NCI-H2171 treated with DMSO at 0.1 percent for 48 hours (cell line): ENCODE measurements around the gene ROCK1.
"Not testable (repeated sequence)": the region's sequence is repeated elsewhere in the genome, so short reads cannot be mapped to it uniquely, and the experiment has no call there.

ENCODE experiments used
- DNase-seq: peaks from one replicate; lab custom pipeline; 2025; lab: John Stamatoyannopoulos, UW

Gene ROCK1

GRCh38 chr18:21052385-21052784 lies 59.2 kb downstream of the ROCK1 start:
- no peak for DNase-seq

DNA sequence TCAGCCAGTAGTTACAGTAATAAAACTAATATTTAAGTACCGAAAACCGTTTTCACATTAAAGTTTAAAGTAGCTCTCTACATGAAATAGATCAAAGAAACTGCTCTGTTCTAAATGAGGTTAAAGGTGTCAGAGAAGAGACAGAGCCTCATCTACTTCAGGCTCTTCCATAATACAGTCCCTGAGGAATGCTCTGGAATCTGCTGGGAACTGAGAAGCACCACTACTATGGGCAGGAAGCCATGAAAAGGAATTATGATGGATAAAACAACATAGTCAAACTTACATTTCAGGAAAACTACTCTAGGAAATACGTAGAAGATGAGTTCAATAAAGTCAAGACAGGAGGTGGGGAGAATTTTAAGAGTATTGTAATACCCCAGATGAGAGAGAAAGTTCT lies 60.0 kb downstream of the ROCK1 start:
- DNase-seq: no peak

DNA sequence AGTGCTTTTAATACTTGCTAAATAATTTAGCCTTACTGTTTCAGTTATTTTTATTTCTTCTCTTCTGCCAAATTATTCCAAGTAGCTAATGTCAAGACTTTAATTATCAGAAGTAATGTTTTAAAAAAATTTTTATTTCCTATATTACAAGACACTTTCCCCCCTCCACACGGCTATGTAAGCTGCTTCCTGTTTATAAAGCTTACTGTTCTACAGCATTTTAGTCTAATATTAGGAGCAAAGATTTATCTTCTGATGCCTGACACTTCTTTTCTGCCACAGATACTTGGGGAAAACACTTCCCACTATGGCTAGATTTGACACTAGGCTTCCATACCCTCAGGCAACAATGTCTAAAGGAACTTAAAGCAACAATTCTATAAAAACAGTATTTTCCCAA lies 62.3 kb downstream of the ROCK1 start:
- no peak for DNase-seq

GRCh38 chr18:21047126-21047525 lies 64.5 kb downstream of the ROCK1 start:
- DNase-seq: no peak

DNA sequence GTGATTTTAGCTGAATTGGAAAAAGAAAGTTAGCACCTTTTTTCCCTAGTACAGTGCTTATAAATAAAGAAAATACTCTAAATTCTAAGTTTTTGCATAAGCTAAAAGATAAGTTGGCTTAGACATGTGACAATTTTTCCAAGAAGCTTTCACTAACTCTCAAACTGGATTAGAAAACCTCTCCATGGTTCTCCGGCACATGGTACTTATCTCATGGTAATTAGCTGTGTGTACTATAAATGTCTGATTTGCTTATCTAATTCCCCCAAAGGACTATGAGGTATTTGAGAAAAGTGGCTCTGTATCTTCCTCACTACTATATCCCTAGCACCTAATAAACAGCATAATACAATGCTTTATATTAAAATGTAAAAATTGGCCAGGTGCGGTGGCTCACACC lies 71.1 kb downstream of the ROCK1 start:
- no peak for DNase-seq

DNA sequence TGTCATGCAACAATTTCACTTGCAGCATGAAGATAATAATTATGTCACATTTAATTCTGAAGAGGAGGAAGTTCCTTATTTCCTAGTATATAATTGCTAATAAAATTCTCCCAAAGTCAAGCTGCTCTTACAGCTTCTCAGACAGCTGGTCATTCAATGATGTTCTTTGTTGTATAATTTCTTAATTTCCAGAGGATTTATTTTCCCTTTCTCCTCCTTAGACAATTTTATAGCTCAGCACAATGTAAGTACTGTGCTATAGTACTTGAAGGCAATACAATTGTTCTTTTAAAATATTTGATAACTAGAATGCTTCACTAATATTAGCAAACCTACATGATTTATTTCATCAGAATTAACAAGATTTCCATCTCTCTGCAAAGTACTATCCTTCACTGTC lies 73.4 kb downstream of the ROCK1 start:
- DNase-seq: no peak

DNA sequence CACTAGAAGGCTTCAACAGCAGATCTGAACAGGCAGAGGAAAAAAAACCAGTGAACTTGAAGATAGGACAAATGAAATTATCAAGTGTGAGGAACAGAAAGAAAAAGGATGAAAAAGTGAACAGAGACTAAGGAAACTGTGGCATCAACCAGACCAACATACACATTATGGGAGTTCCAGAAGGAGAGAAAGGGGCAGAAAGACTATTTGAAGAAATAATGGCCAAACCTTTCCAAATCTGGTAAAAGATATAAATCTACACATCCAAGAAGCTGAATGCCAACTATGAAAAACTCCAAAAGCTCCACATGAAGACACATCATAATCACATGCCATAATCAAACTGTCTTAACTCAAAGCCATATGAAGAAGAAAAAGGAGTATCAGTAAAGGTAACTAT lies 79.8 kb downstream of the ROCK1 start:
- DNase-seq: no peak

- not testable (repeated sequence) for DNase-seq
These were observed 93.4 kb downstream of the ROCK1 start for GRCh38 chr18:21018257-21018656.

- no peak for DNase-seq
These were observed 99.3 kb downstream of the ROCK1 start for GRCh38 chr18:21012308-21012707.

GRCh38 chr18:21004726-21005125 lies 106.9 kb downstream of the ROCK1 start:
- no peak for DNase-seq

- no peak for DNase-seq
These were observed 110.9 kb downstream of the ROCK1 start for GRCh38 chr18:21000667-21001066.

DNA sequence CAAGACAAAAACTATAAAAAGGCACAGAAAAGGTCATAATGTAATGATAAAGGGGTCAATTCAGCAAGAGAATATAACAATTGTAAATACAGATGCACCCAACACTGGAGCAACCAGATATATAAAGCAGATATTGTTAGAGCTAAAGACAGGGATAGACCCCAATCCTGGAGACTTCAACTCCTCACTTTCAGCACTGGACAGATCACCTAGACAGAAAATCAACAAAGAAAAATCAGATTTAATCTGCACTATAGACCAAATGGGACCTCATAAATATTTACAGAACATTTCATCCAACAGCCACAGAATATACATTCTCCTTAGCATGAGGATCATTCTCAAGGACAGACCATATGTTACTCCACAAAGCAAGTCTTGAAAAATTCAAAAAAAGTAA lies 114.2 kb downstream of the ROCK1 start:
- DNase-seq: no peak

GRCh38 chr18:20996418-20996817 lies 115.2 kb downstream of the ROCK1 start:
- DNase-seq: no peak

DNA sequence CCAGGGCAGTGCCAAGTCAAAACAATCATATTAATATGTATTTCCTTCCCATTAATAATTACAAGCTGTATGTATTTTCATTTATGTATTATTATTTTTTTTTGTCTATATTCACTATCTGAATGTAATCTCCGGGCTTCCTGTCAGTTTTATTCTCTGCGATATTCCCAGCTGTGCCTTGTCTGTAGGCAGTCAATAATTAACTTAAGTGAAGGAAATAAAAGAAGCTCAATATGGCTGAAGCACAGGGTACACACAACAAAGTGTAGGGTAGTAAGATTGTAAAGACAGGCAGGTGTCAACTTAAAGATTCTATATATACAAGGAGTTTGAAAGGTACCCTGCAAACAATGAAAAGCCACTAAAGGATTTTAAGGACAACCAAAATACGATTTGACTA lies 122.9 kb downstream of the ROCK1 start:
- no peak for DNase-seq

GRCh38 chr18:20975077-20975476 lies 136.5 kb downstream of the ROCK1 start:
- DNase-seq: no peak

GRCh38 chr18:20971886-20972267 lies 139.7 kb downstream of the ROCK1 start:
- DNase-seq: peak; percentile 24

GRCh38 chr18:20966795-20967194 lies 144.8 kb downstream of the ROCK1 start:
- no peak for DNase-seq

DNA sequence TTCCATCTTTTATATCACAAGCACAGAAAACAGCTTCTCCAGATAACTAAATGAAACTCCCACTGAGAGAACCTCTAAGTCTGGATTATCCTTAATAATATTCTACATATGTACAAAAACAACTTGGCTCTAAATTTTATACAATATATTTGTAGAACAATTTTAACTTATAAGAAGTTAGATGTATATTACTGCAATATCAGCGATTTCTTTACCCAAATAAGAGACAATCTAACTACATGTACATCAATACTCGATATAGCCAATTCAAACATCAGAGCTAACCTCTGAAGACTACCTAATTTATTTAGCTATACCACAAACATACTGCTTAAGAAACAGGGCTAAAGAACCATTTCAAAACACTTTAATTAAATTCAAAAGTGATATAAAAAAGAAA lies 148.6 kb downstream of the ROCK1 start:
- DNase-seq: no peak

GRCh38 chr18:20960735-20961134 lies 150.9 kb downstream of the ROCK1 start:
- no peak for DNase-seq

GRCh38 chr18:20950827-20951226 lies 160.8 kb downstream of the ROCK1 start:
- not testable (repeated sequence) for DNase-seq
